Measurements from ENCODE around the gene SMG6.

DNA sequence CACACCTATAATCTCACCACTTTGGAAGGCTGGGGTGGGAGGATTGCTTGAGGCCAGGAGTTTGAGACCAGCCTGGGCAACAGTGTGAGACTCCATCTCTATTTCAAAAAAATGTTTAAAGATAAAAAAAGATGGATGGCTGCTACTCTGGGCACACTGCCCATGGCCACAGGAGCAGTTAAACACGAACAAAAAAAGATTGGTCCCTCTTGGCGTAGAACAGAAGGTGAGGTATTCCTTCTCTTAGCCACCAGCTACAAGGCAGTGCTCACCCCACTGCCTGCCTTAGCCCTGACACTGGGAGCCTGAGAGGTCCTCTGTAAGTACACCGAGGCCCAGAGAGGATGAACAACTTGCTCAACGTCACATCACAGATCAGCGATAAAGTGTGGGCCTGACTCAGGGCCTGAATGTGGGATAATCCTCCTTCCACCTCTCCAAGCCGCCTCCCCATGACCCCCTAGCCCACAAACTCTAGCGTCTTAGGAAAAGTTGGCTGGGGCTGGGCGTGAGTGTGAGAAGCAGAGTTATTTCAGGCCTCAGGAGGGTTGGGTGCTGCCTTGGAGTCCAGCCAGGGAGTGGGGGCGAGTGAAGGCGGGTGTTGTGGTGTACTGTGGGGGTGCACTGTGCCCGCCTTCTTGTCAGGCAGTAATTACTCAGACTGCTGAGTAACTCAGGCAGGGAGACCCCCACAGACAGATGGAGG is 275.9 kb downstream of the SMG6 start:
- TF ChIP-seq SIN3A (IDR thresholded peaks at IDR 0.05; ENCODE audit: borderline replicate concordance, low read depth, low read length) = no peak
- TF ChIP-seq, protein P1, sequence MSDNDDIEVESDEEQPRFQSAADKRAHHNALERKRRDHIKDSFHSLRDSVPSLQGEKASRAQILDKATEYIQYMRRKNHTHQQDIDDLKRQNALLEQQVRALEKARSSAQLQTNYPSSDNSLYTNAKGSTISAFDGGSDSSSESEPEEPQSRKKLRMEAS (IDR thresholded peaks at IDR 0.05; ENCODE audit: low read depth) = no peak
- no peak for TF ChIP-seq POLR2AphosphoS5 (IDR thresholded peaks at IDR 0.05; ENCODE audit: low read depth, low read length)
- no peak for TF ChIP-seq TAF1 (IDR thresholded peaks at IDR 0.05; ENCODE audit: borderline replicate concordance, low read depth, low read length)
- TF ChIP-seq, protein P2, sequence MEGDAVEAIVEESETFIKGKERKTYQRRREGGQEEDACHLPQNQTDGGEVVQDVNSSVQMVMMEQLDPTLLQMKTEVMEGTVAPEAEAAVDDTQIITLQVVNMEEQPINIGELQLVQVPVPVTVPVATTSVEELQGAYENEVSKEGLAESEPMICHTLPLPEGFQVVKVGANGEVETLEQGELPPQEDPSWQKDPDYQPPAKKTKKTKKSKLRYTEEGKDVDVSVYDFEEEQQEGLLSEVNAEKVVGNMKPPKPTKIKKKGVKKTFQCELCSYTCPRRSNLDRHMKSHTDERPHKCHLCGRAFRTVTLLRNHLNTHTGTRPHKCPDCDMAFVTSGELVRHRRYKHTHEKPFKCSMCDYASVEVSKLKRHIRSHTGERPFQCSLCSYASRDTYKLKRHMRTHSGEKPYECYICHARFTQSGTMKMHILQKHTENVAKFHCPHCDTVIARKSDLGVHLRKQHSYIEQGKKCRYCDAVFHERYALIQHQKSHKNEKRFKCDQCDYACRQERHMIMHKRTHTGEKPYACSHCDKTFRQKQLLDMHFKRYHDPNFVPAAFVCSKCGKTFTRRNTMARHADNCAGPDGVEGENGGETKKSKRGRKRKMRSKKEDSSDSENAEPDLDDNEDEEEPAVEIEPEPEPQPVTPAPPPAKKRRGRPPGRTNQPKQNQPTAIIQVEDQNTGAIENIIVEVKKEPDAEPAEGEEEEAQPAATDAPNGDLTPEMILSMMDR (IDR thresholded peaks at IDR 0.05) = no peak
- TF ChIP-seq YY1 (IDR thresholded peaks at IDR 0.05; ENCODE audit: low read depth) = no peak
- TF ChIP-seq, protein P3, sequence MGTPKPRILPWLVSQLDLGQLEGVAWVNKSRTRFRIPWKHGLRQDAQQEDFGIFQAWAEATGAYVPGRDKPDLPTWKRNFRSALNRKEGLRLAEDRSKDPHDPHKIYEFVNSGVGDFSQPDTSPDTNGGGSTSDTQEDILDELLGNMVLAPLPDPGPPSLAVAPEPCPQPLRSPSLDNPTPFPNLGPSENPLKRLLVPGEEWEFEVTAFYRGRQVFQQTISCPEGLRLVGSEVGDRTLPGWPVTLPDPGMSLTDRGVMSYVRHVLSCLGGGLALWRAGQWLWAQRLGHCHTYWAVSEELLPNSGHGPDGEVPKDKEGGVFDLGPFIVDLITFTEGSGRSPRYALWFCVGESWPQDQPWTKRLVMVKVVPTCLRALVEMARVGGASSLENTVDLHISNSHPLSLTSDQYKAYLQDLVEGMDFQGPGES (IDR thresholded peaks at IDR 0.05; ENCODE audit: low read depth, low read length) = no peak
- no peak for TF ChIP-seq RXRA (IDR thresholded peaks at IDR 0.05; ENCODE audit: borderline replicate concordance, low read depth)
- no peak for TF ChIP-seq NFIC (IDR thresholded peaks at IDR 0.05; ENCODE audit: borderline replicate concordance)
- TF ChIP-seq, protein P4, sequence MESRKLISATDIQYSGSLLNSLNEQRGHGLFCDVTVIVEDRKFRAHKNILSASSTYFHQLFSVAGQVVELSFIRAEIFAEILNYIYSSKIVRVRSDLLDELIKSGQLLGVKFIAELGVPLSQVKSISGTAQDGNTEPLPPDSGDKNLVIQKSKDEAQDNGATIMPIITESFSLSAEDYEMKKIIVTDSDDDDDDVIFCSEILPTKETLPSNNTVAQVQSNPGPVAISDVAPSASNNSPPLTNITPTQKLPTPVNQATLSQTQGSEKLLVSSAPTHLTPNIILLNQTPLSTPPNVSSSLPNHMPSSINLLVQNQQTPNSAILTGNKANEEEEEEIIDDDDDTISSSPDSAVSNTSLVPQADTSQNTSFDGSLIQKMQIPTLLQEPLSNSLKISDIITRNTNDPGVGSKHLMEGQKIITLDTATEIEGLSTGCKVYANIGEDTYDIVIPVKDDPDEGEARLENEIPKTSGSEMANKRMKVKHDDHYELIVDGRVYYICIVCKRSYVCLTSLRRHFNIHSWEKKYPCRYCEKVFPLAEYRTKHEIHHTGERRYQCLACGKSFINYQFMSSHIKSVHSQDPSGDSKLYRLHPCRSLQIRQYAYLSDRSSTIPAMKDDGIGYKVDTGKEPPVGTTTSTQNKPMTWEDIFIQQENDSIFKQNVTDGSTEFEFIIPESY (IDR thresholded peaks at IDR 0.05; ENCODE audit: borderline replicate concordance, low read depth) = no peak
- no peak for TF ChIP-seq RCOR1 (IDR thresholded peaks at IDR 0.05; ENCODE audit: low read length)
- TF ChIP-seq EP300 (IDR thresholded peaks at IDR 0.05; ENCODE audit: borderline replicate concordance in 1 of 2, low read depth in 1 of 2, low read length in 1 of 2) = no peak
- no peak for TF ChIP-seq MXI1 (IDR thresholded peaks at IDR 0.05; ENCODE audit: low read depth, low read length)
